ENCODE data around the gene RASA3.
"Not testable (repeated sequence)": the region's sequence is repeated elsewhere in the genome, so short reads cannot be mapped to it uniquely, and the experiment has no call there.

Gene RASA3

GRCh38 chr13:114110830-114111189 lies 21.6 kb downstream of the RASA3 start:
- H3K27ac ChIP-seq (ENCODE audit: low read length); H3K27me3 ChIP-seq (ENCODE audit: control insufficient read depth in 1 of 2, insufficient read depth in 2 of 2, low read length in 2 of 2); H3K9ac ChIP-seq (ENCODE audit: low read length in 2 of 2); H3K9me3 ChIP-seq (ENCODE audit: control insufficient read depth in 2 of 2, low read length in 2 of 2); H3K36me3 ChIP-seq (ENCODE audit: control insufficient read depth in 2 of 2, insufficient read depth in 2 of 2, low read length in 2 of 2); H3K4me3 ChIP-seq (ENCODE audit: low read length in 2 of 2): not testable (repeated sequence)
- peaks cover 49% of the 10 kb centered on the region for H3K4me1 ChIP-seq (ENCODE audit: control insufficient read depth, insufficient read depth, low read length)

GRCh38 chr13:114110091-114110829 lies 22.2 kb downstream of the RASA3 start:
- Histone ChIP-seq H3K27ac (ENCODE audit: low read length) (no peak overlapping the region), H3K27me3 (ENCODE audit: control insufficient read depth in 1 of 2, insufficient read depth in 2 of 2, low read length in 2 of 2) (no peaks in the 10 kb centered on the region), H3K4me3 (ENCODE audit: low read length in 2 of 2) (no peak overlapping the region), H3K9ac (ENCODE audit: low read length in 2 of 2) (no peak overlapping the region), H3K4me1 (ENCODE audit: control insufficient read depth, insufficient read depth, low read length) (peaks cover 55% of the 10 kb centered on the region), H3K9me3 (ENCODE audit: control insufficient read depth in 2 of 2, low read length in 2 of 2) (no peaks in the 10 kb centered on the region), H3K36me3 (ENCODE audit: control insufficient read depth in 2 of 2, insufficient read depth in 2 of 2, low read length in 2 of 2) (no peaks in the 10 kb centered on the region)

GRCh38 chr13:114109641-114110041 lies 22.8 kb downstream of the RASA3 start:
- Histone ChIP-seq H3K4me1 (ENCODE audit: control insufficient read depth, insufficient read depth, low read length) (peaks cover 57% of the 10 kb centered on the region), H3K36me3 (ENCODE audit: control insufficient read depth in 2 of 2, insufficient read depth in 2 of 2, low read length in 2 of 2) (no peaks in the 10 kb centered on the region), H3K9ac (ENCODE audit: low read length in 2 of 2) (no peak overlapping the region), H3K27me3 (ENCODE audit: control insufficient read depth in 1 of 2, insufficient read depth in 2 of 2, low read length in 2 of 2) (no peaks in the 10 kb centered on the region), H3K27ac (ENCODE audit: low read length) (no peak overlapping the region), H3K9me3 (ENCODE audit: control insufficient read depth in 2 of 2, low read length in 2 of 2) (no peaks in the 10 kb centered on the region), H3K4me3 (ENCODE audit: low read length in 2 of 2) (no peak overlapping the region)

- peaks cover 57% of the 10 kb centered on the region for H3K4me1 ChIP-seq (ENCODE audit: control insufficient read depth, insufficient read depth, low read length)
- no peaks in the 10 kb centered on the region for H3K36me3 ChIP-seq (ENCODE audit: control insufficient read depth in 2 of 2, insufficient read depth in 2 of 2, low read length in 2 of 2)
- no peak overlapping the region for H3K4me3 ChIP-seq (ENCODE audit: low read length in 2 of 2)
- H3K9ac ChIP-seq (ENCODE audit: low read length in 2 of 2) = no peak overlapping the region
- no peaks in the 10 kb centered on the region for H3K27me3 ChIP-seq (ENCODE audit: control insufficient read depth in 1 of 2, insufficient read depth in 2 of 2, low read length in 2 of 2)
- no peak overlapping the region for H3K27ac ChIP-seq (ENCODE audit: low read length)
- H3K9me3 ChIP-seq (ENCODE audit: control insufficient read depth in 2 of 2, low read length in 2 of 2) = no peaks in the 10 kb centered on the region
Observed at GRCh38 chr13:114108894-114109293, 23.5 kb downstream of the RASA3 start.

- Histone ChIP-seq H3K9ac (ENCODE audit: low read length in 2 of 2) (no peak overlapping the region), H3K36me3 (ENCODE audit: control insufficient read depth in 2 of 2, insufficient read depth in 2 of 2, low read length in 2 of 2) (no peaks in the 10 kb centered on the region), H3K4me1 (ENCODE audit: control insufficient read depth, insufficient read depth, low read length) (peaks cover 57% of the 10 kb centered on the region), H3K27ac (ENCODE audit: low read length) (no peak overlapping the region), H3K4me3 (ENCODE audit: low read length in 2 of 2) (no peak overlapping the region), H3K27me3 (ENCODE audit: control insufficient read depth in 1 of 2, insufficient read depth in 2 of 2, low read length in 2 of 2) (no peaks in the 10 kb centered on the region), H3K9me3 (ENCODE audit: control insufficient read depth in 2 of 2, low read length in 2 of 2) (no peaks in the 10 kb centered on the region)
Observed at GRCh38 chr13:114108141-114108761, 24.2 kb downstream of the RASA3 start.

- Histone ChIP-seq H3K9ac (ENCODE audit: low read length in 2 of 2) (no peak overlapping the region), H3K27me3 (ENCODE audit: control insufficient read depth in 1 of 2, insufficient read depth in 2 of 2, low read length in 2 of 2) (no peaks in the 10 kb centered on the region), H3K9me3 (ENCODE audit: control insufficient read depth in 2 of 2, low read length in 2 of 2) (no peaks in the 10 kb centered on the region), H3K4me1 (ENCODE audit: control insufficient read depth, insufficient read depth, low read length) (peaks cover 53% of the 10 kb centered on the region), H3K4me3 (ENCODE audit: low read length in 2 of 2) (no peak overlapping the region), H3K27ac (ENCODE audit: low read length) (no peak overlapping the region), H3K36me3 (ENCODE audit: control insufficient read depth in 2 of 2, insufficient read depth in 2 of 2, low read length in 2 of 2) (no peaks in the 10 kb centered on the region)
Observed at GRCh38 chr13:114107686-114108081, 24.7 kb downstream of the RASA3 start.

- no peak overlapping the region for H3K4me3 ChIP-seq (ENCODE audit: low read length in 2 of 2)
- peaks cover 48% of the 10 kb centered on the region for H3K4me1 ChIP-seq (ENCODE audit: control insufficient read depth, insufficient read depth, low read length)
- no peak overlapping the region for H3K9ac ChIP-seq (ENCODE audit: low read length in 2 of 2)
- no peak overlapping the region for H3K27ac ChIP-seq (ENCODE audit: low read length)
- H3K27me3 ChIP-seq (ENCODE audit: control insufficient read depth in 1 of 2, insufficient read depth in 2 of 2, low read length in 2 of 2) = no peaks in the 10 kb centered on the region
- no peaks in the 10 kb centered on the region for H3K36me3 ChIP-seq (ENCODE audit: control insufficient read depth in 2 of 2, insufficient read depth in 2 of 2, low read length in 2 of 2)
- no peaks in the 10 kb centered on the region for H3K9me3 ChIP-seq (ENCODE audit: control insufficient read depth in 2 of 2, low read length in 2 of 2)
Observed at GRCh38 chr13:114106991-114107685, 25.3 kb downstream of the RASA3 start.

GRCh38 chr13:114106526-114106925 lies 25.9 kb downstream of the RASA3 start:
- Histone ChIP-seq H3K9me3 (ENCODE audit: control insufficient read depth in 2 of 2, low read length in 2 of 2) (no peaks in the 10 kb centered on the region), H3K4me3 (ENCODE audit: low read length in 2 of 2) (no peak overlapping the region), H3K27ac (ENCODE audit: low read length) (no peak overlapping the region), H3K36me3 (ENCODE audit: control insufficient read depth in 2 of 2, insufficient read depth in 2 of 2, low read length in 2 of 2) (no peaks in the 10 kb centered on the region), H3K27me3 (ENCODE audit: control insufficient read depth in 1 of 2, insufficient read depth in 2 of 2, low read length in 2 of 2) (no peaks in the 10 kb centered on the region), H3K4me1 (ENCODE audit: control insufficient read depth, insufficient read depth, low read length) (peaks cover 47% of the 10 kb centered on the region), H3K9ac (ENCODE audit: low read length in 2 of 2) (no peak overlapping the region)

- Histone ChIP-seq H3K9ac (ENCODE audit: low read length in 2 of 2) (peak overlapping the region in 1 of 2 donors; percentile 29), H3K4me3 (ENCODE audit: low read length in 2 of 2) (no peak overlapping the region), H3K27me3 (ENCODE audit: control insufficient read depth in 1 of 2, insufficient read depth in 2 of 2, low read length in 2 of 2) (no peaks in the 10 kb centered on the region), H3K36me3 (ENCODE audit: control insufficient read depth in 2 of 2, insufficient read depth in 2 of 2, low read length in 2 of 2) (no peaks in the 10 kb centered on the region), H3K9me3 (ENCODE audit: control insufficient read depth in 2 of 2, low read length in 2 of 2) (no peaks in the 10 kb centered on the region), H3K4me1 (ENCODE audit: control insufficient read depth, insufficient read depth, low read length) (peaks cover 53% of the 10 kb centered on the region), H3K27ac (ENCODE audit: low read length) (peak overlapping the region; percentile 37)
Observed at GRCh38 chr13:114105521-114106225, 26.8 kb downstream of the RASA3 start.

- H3K27me3 ChIP-seq (ENCODE audit: control insufficient read depth in 1 of 2, insufficient read depth in 2 of 2, low read length in 2 of 2) = no peaks in the 10 kb centered on the region
- peak overlapping the region; percentile 37 for H3K27ac ChIP-seq (ENCODE audit: low read length)
- H3K9me3 ChIP-seq (ENCODE audit: control insufficient read depth in 2 of 2, low read length in 2 of 2) = no peaks in the 10 kb centered on the region
- H3K9ac ChIP-seq (ENCODE audit: low read length in 2 of 2) = peak overlapping the region in 1 of 2 donors; percentile 29
- H3K4me1 ChIP-seq (ENCODE audit: control insufficient read depth, insufficient read depth, low read length) = peaks cover 55% of the 10 kb centered on the region
- no peak overlapping the region for H3K4me3 ChIP-seq (ENCODE audit: low read length in 2 of 2)
- H3K36me3 ChIP-seq (ENCODE audit: control insufficient read depth in 2 of 2, insufficient read depth in 2 of 2, low read length in 2 of 2) = no peaks in the 10 kb centered on the region
Observed at GRCh38 chr13:114104655-114105520, 27.5 kb downstream of the RASA3 start.

Measured in stomach smooth muscle (tissue), 2 donors.